AG09309 (cell line): ENCODE results near the gene PHB1.

Source experiments
- DNase-seq: peaks from one replicate; pipeline ENCODE4 v3.0.0-alpha.2; 2010; ENCODE audit warnings: low read depth
- H3K4me3 ChIP-seq: 2 replicates; pipeline ENCODE4 v1.5.1; 2011; ENCODE audit warnings: mild to moderate bottlenecking, low read depth, low read length, moderate library complexity; ENCODE audit not compliant: control insufficient read depth
- CTCF ChIP-seq: IDR thresholded peaks from 2 replicates; pipeline ENCODE4 v1.5.1; 2011; ENCODE audit warnings: mild to moderate bottlenecking, low read depth, low read length, inconsistent platforms; ENCODE audit not compliant: insufficient read depth, control insufficient read depth; ENCODE audit errors: missing control alignments

Gene PHB1

GRCh38 chr17:49440581-49440980 lies 25.9 kb upstream of the PHB1 start:
- no peak for TF ChIP-seq CTCF
- no peak overlapping the region for H3K4me3 ChIP-seq
- no peak for DNase-seq

GRCh38 chr17:49439673-49440571 lies 25.2 kb upstream of the PHB1 start:
- TF ChIP-seq CTCF = no peak
- DNase-seq = no peak
- no peak overlapping the region for H3K4me3 ChIP-seq

- H3K4me3 ChIP-seq = no peak overlapping the region
- no peak for DNase-seq
- no peak for TF ChIP-seq CTCF
These were observed 24.6 kb upstream of the PHB1 start for GRCh38 chr17:49439305-49439672.

DNA sequence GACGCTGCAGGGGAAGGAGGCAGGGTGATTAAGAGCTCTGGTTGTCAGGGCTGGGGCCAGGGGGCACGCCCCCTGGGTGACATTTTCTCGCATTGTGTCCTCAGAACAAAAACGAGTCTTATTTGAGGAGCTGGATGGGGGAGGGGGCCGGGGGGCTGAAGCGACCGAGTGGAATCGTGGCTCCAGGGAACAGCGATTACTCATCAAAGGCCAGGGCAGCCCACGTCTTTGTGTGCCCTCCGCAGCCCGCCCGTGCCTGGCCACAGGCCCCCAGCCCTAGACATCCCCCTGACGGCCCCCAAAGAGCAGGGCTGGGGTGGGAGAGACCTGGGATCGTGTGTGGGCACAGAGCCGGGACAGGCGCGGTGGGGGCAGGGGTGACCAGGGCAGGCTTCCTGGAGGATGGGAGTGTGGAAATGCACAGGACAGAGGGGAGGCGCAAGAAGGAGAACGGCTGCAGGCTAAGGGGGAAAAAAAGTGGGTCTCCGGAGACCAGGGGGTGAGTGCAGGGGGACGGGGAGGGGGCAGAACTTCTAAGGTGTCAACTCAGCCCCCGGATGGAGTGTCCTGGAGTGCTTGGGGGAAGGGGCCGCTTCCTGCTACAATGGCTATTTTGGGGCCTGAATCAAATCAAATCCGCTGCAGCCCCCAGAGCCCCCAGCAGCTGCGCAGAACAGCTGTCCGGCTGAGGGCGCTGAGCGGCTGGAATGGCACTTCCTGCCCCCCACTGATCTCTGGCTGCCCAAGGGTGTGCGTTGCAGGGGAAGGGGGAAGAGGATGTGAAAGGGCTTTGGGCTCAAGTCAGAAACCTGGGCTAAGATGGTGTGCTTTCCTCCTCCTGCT lies 24.0 kb upstream of the PHB1 start:
- no peak overlapping the region for H3K4me3 ChIP-seq
- no peak for TF ChIP-seq CTCF
- DNase-seq = no peak

GRCh38 chr17:49437696-49438435 lies 23.2 kb upstream of the PHB1 start:
- H3K4me3 ChIP-seq = no peak overlapping the region
- no peak for DNase-seq
- TF ChIP-seq CTCF = no peak

DNA sequence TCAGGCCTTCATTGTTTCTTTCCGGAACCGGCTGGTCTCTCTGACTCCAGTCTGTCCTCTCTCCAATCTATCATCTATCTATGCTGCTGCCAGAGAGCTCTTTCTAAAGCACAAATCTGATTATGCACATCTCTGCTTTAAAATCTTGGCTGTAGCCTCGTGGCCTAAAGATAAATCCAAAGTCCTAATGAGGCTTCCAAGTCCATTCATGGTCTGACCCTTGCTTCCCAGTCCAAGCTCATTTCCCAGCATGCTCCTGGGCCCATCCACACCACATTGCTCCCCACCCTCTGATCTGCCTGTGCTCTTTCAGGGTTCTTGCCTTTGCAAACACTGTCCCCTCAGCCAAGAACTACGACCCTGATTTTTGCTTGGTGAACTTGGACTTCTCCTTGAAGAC lies 21.5 kb upstream of the PHB1 start:
- H3K4me3 ChIP-seq = no peak overlapping the region
- no peak for TF ChIP-seq CTCF
- DNase-seq = no peak
